Astrocyte (in vitro differentiated cells and primary cell): Measurements from ENCODE around the gene DFFB. TPM values are rescaled to one million over a fixed set of nuclear protein-coding genes. Genes with fewer than 3 reads are reported as not detected.

Experiments
- DNase-seq: peaks from one replicate; pipeline ENCODE4 v3.0.0-alpha.2; 2010; ENCODE audit warnings: low read depth
- FAIRE-seq: peaks from 2 replicates; lab custom pipeline; 2011; peaks lifted over from hg19 to GRCh38; lab: Jason Lieb, UNC
- H2AFZ ChIP-seq: 2 replicates; pipeline ENCODE4 v1.6.0; 2012; ENCODE audit warnings: low read depth, low read length, inconsistent platforms
- H3K27ac ChIP-seq: 2 replicates; pipeline ENCODE4 v1.5.1; 2011; ENCODE audit warnings: low read depth, low read length, inconsistent platforms
- H3K27me3 ChIP-seq: 2 replicates; pipeline ENCODE4 v1.6.0; 2011; ENCODE audit warnings: low read length, inconsistent platforms; ENCODE audit not compliant: insufficient read depth
- H3K36me3 ChIP-seq: 2 replicates; pipeline ENCODE4 v1.5.1; 2011; ENCODE audit warnings: low read length, inconsistent platforms; ENCODE audit not compliant: insufficient read depth
- H3K4me1 ChIP-seq: 2 replicates; pipeline ENCODE4 v1.5.1; 2011; ENCODE audit warnings: low read length, inconsistent platforms; ENCODE audit not compliant: insufficient read depth
- H3K4me2 ChIP-seq: 2 replicates; pipeline ENCODE4 v1.6.0; 2012; ENCODE audit warnings: low read length, inconsistent platforms
- H3K4me3 ChIP-seq: 2 replicates; pipeline ENCODE4 v1.5.1; 2011; ENCODE audit warnings: low read depth, mild to moderate bottlenecking, low read length, inconsistent platforms; ENCODE audit not compliant: insufficient read depth
- H3K79me2 ChIP-seq: 2 replicates; pipeline ENCODE4 v1.6.0; 2012; ENCODE audit warnings: mild to moderate bottlenecking, low read length, inconsistent platforms; ENCODE audit not compliant: insufficient read depth
- H3K9ac ChIP-seq: 2 replicates; pipeline ENCODE4 v1.6.0; 2012; ENCODE audit warnings: mild to moderate bottlenecking, low read length, inconsistent platforms
- H3K9me3 ChIP-seq: 2 replicates; pipeline ENCODE4 v1.5.1; 2012; ENCODE audit warnings: low read depth, mild to moderate bottlenecking, low read length, inconsistent platforms; ENCODE audit not compliant: insufficient read depth
- H4K20me1 ChIP-seq: 2 replicates; pipeline ENCODE4 v1.6.0; 2012; ENCODE audit warnings: low read length, inconsistent platforms; ENCODE audit not compliant: insufficient read depth
- H3K27ac Mint-ChIP-seq: one replicate; pipeline ENCODE4 v1.8.0; 2021; ENCODE audit warnings: mild to moderate bottlenecking, mixed read lengths; ENCODE audit not compliant: unreplicated experiment
- H3K27me3 Mint-ChIP-seq: one replicate; pipeline ENCODE4 v1.8.0; 2021; ENCODE audit warnings: low read depth, mixed read lengths; ENCODE audit not compliant: unreplicated experiment
- H3K36me3 Mint-ChIP-seq: one replicate; pipeline ENCODE4 v1.8.0; 2021; ENCODE audit warnings: low read depth, mixed read lengths; ENCODE audit not compliant: unreplicated experiment
- H3K4me1 Mint-ChIP-seq: one replicate; pipeline ENCODE4 v1.8.0; 2021; ENCODE audit warnings: low read depth, mixed read lengths; ENCODE audit not compliant: unreplicated experiment
- H3K4me3 Mint-ChIP-seq: one replicate; pipeline ENCODE4 v1.8.0; 2021; ENCODE audit warnings: mild to moderate bottlenecking, moderate library complexity, mixed read lengths; ENCODE audit not compliant: unreplicated experiment
- H3K9me3 Mint-ChIP-seq: one replicate; pipeline ENCODE4 v1.8.0; 2021; ENCODE audit warnings: mild to moderate bottlenecking, mixed read lengths; ENCODE audit not compliant: unreplicated experiment
- CTCF ChIP-seq: IDR thresholded peaks from 2 replicates; pipeline ENCODE4 v1.5.1; 2011; ENCODE audit warnings: low read depth, mild to moderate bottlenecking, inconsistent platforms, low read length, moderate library complexity; ENCODE audit not compliant: insufficient read depth
- EZH2 ChIP-seq: IDR thresholded peaks from 2 replicates; pipeline ENCODE4 v1.6.1; 2012; ENCODE audit warnings: mild to moderate bottlenecking, low read length, inconsistent platforms; ENCODE audit not compliant: insufficient read depth
- total RNA-seq: library from RNA; stranded (reverse); gene quantifications from 2 replicates; pipeline ENCODE4 v1.2.1, GENCODE V29; 2021

Gene DFFB
- total RNA-seq, 1 donor from 2014 or later: 7.4 TPM

DNA sequence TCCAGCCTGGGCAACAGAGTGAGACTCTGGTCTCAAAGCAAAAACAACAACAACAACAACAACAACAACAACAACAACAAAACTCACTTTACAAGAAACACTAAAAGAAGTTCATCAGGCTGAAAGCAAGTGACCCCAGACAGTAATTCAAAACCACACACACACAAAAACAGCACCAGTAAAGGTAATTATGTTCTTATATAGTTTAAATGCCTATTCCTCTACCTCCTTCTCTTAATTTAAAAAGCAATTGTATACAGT is 41.1 kb downstream of the DFFB start:
- Histone ChIP-seq H3K9ac (no peak overlapping the region), H3K4me2 (peak overlapping the region; percentile 98), H4K20me1 (peaks cover 43% of the 10 kb centered on the region), H3K27ac (no peak overlapping the region), H3K79me2 (peaks cover 66% of the 10 kb centered on the region), H3K36me3 (no peaks in the 10 kb centered on the region), H3K4me3 (no peak overlapping the region), H2AFZ (no peak overlapping the region), H3K4me1 (peaks cover 5% of the 10 kb centered on the region), H3K27me3 (no peaks in the 10 kb centered on the region), H3K9me3 (no peaks in the 10 kb centered on the region)
- Mint-ChIP-seq H3K27ac (no peak overlapping the region), H3K27me3 (no peaks in the 10 kb centered on the region), H3K4me1 (peaks cover 23% of the 10 kb centered on the region), H3K36me3 (peaks cover 4% of the 10 kb centered on the region), H3K9me3 (peaks cover 6% of the 10 kb centered on the region), H3K4me3 (peak overlapping the region; percentile 91)
- FAIRE-seq (no peak), DNase-seq (no peak)
- TF ChIP-seq EZH2 (no peak), CTCF (no peak)

GRCh38 chr1:3898994-3899753 is 41.9 kb downstream of the DFFB start:
- FAIRE-seq: no peak
- Mint-ChIP-seq H3K27me3 (no peaks in the 10 kb centered on the region), H3K36me3 (peaks cover 6% of the 10 kb centered on the region), H3K27ac (peak overlapping the region; percentile 82), H3K4me3 (peak overlapping the region; percentile 91), H3K9me3 (peaks cover 6% of the 10 kb centered on the region), H3K4me1 (peaks cover 27% of the 10 kb centered on the region)
- peak overlapping the region; percentile 89 for H2AFZ ChIP-seq
- no peaks in the 10 kb centered on the region for H3K27me3 ChIP-seq
- peak overlapping the region; percentile 88 for H3K9ac ChIP-seq
- peak overlapping the region; percentile 98 for H3K4me2 ChIP-seq
- TF ChIP-seq CTCF (no peak), EZH2 (no peak)
- H3K79me2 ChIP-seq: peaks cover 58% of the 10 kb centered on the region
- peak overlapping the region; percentile 88 for H3K4me3 ChIP-seq
- peaks cover 5% of the 10 kb centered on the region for H3K4me1 ChIP-seq
- DNase-seq: no peak
- no peaks in the 10 kb centered on the region for H3K36me3 ChIP-seq
- peaks cover 40% of the 10 kb centered on the region for H4K20me1 ChIP-seq
- H3K27ac ChIP-seq: peak overlapping the region; percentile 85
- no peaks in the 10 kb centered on the region for H3K9me3 ChIP-seq

DNA sequence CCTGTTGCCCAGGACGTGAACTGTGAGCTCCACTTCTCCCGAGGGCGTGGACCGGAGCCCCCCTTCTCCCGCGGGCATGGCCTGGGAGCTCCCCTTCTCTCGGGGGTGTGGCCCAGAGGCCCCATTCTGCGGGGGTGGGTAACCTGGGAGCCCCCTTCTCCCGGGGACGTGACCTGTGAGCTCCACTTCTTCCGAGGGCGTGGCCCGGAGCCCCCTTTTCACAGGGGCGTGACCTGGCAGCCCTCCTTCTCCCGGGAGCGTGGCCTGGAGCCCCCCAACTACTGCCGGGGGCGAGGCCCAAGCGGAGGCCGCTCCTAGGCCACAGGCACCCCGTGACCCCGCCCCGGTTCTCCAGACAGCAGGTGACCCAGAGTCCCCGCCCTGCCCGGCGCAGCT is 42.5 kb downstream of the DFFB start:
- Mint-ChIP-seq H3K4me3 (peak overlapping the region; percentile 91), H3K27me3 (no peaks in the 10 kb centered on the region), H3K36me3 (peaks cover 6% of the 10 kb centered on the region), H3K27ac (peak overlapping the region; percentile 82), H3K9me3 (peaks cover 6% of the 10 kb centered on the region), H3K4me1 (peaks cover 27% of the 10 kb centered on the region)
- no peaks in the 10 kb centered on the region for H3K27me3 ChIP-seq
- peak overlapping the region; percentile 98 for H3K4me2 ChIP-seq
- peaks cover 39% of the 10 kb centered on the region for H4K20me1 ChIP-seq
- peaks cover 5% of the 10 kb centered on the region for H3K4me1 ChIP-seq
- H3K79me2 ChIP-seq: peaks cover 55% of the 10 kb centered on the region
- DNase-seq: no peak
- peak overlapping the region; percentile 85 for H3K27ac ChIP-seq
- no peak for FAIRE-seq
- H3K4me3 ChIP-seq: peak overlapping the region; percentile 88
- H2AFZ ChIP-seq: peak overlapping the region; percentile 89
- peak overlapping the region; percentile 88 for H3K9ac ChIP-seq
- TF ChIP-seq CTCF: no peak
- TF ChIP-seq EZH2: no peak
- H3K9me3 ChIP-seq: no peaks in the 10 kb centered on the region
- H3K36me3 ChIP-seq: no peaks in the 10 kb centered on the region
